OCI-LY1 (cell line): Measurements from ENCODE around the gene ATXN1.

Source experiments
- EZH2 ChIP-seq: fragments of 200-600 bp; sonication (generic), shearing (Covaris generic); IDR thresholded peaks from 2 replicates; pipeline ENCODE4 v1.8.0; 2017; ENCODE audit warnings: borderline replicate concordance, mixed run types, mild to moderate bottlenecking, antibody characterized with exemption, low read length, moderate library complexity, mixed read lengths
- TF ChIP-seq, protein P1 (sequence below): fragments of 200-600 bp; sonication (generic), shearing (Covaris generic); IDR thresholded peaks from 2 replicates; pipeline ENCODE4 v1.5.1; 2017; ENCODE audit warnings: mild to moderate bottlenecking, antibody characterized with exemption, low read length, moderate library complexity, mixed read lengths

DNA sequence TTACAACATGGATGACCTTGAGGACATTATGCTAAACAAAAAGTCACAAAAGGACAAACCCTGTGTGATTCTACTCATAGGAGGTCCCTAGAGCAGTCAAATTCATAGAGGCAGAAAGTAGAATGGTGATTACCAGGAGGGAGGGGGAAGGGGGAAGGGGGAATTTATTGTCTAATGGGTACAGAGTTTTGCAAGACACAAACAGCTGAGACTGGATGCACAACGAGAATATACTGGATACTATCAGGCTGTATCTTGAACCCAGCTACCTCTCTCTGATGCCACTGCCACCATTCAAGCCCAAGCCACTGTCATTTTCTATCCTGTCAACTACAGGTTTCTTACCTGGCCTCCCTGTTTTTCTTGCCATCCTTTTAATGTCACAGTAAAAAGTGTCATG lies 252.3 kb downstream of the ATXN1 start:
- TF ChIP-seq, protein P1, sequence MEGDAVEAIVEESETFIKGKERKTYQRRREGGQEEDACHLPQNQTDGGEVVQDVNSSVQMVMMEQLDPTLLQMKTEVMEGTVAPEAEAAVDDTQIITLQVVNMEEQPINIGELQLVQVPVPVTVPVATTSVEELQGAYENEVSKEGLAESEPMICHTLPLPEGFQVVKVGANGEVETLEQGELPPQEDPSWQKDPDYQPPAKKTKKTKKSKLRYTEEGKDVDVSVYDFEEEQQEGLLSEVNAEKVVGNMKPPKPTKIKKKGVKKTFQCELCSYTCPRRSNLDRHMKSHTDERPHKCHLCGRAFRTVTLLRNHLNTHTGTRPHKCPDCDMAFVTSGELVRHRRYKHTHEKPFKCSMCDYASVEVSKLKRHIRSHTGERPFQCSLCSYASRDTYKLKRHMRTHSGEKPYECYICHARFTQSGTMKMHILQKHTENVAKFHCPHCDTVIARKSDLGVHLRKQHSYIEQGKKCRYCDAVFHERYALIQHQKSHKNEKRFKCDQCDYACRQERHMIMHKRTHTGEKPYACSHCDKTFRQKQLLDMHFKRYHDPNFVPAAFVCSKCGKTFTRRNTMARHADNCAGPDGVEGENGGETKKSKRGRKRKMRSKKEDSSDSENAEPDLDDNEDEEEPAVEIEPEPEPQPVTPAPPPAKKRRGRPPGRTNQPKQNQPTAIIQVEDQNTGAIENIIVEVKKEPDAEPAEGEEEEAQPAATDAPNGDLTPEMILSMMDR: no peak
- no peak for TF ChIP-seq EZH2
